SW 1271 (cell line): ENCODE results near the gene ZNF549.
A peak's percentile ranks its signal among the peaks of the same experiment; 100 is the strongest.

Source experiments
- DNase-seq, 2 experiments: peaks; one replicate each; lab custom pipeline; 2025; lab: John Stamatoyannopoulos, UW

Gene ZNF549

GRCh38 chr19:57566396-57567265, 39.5 kb downstream of the ZNF549 start:
- no peak for DNase-seq

- DNase-seq: no peak
Measured at GRCh38 chr19:57570707-57571106, 43.6 kb downstream of the ZNF549 start.

GRCh38 chr19:57572415-57572947, 45.3 kb downstream of the ZNF549 start:
- no peak for DNase-seq

GRCh38 chr19:57576661-57577060, 49.5 kb downstream of the ZNF549 start:
- DNase-seq: no peak

- DNase-seq: peak; percentile 88 to 95
Measured at GRCh38 chr19:57578487-57579205, 51.5 kb downstream of the ZNF549 start, which contains the start of gene ZNF416. Gene ZNF416, minus strand, starts transcription at chr19:57578911. Its CDS starts 207 bp downstream, at chr19:57578704.

- DNase-seq: no peak
Measured at GRCh38 chr19:57583104-57583520, 56.0 kb downstream of the ZNF549 start.

- DNase-seq: no peak
Measured at GRCh38 chr19:57583521-57584416, 56.6 kb downstream of the ZNF549 start, which contains the start of gene ZIK1. Gene ZIK1, plus strand, starts transcription at chr19:57584145. Its CDS starts 212 bp downstream, at chr19:57584357.

GRCh38 chr19:57587529-57587928, 60.4 kb downstream of the ZNF549 start:
- DNase-seq: no peak

GRCh38 chr19:57599377-57599760, 72.2 kb downstream of the ZNF549 start:
- no peak for DNase-seq

- DNase-seq: peak; percentile 71 to 78
Measured at GRCh38 chr19:57599761-57600383, 72.7 kb downstream of the ZNF549 start, which contains the start of gene ZNF530. Gene ZNF530, plus strand, starts transcription at chr19:57599885. Its CDS starts 4,461 bp downstream, at chr19:57604346.

GRCh38 chr19:57606931-57607330, 79.8 kb downstream of the ZNF549 start:
- no peak for DNase-seq
